ENCODE data around the gene FRMD4A. TPM values are rescaled to one million over a fixed set of nuclear protein-coding genes. Genes with fewer than 3 reads are reported as not detected.

FRMD4A gene
- total RNA-seq, 4 donors from 2014 or later, result 4.0 to 12.7 (median 5.6) TPM

- no peaks in the 10 kb centered on the region for H3K27me3 ChIP-seq
- H3K27ac ChIP-seq, result no peak overlapping the region
- no peak overlapping the region for H3K4me3 ChIP-seq
- intact Hi-C loops (cut with DNase I; ENCODE audit: low total_unique reads) (no loop called here), in situ Hi-C loops (cut with MboI; ENCODE audit: low pct_ligation_motif_present in 1 of 4, low pct_unique_long_range_greater_than_20kb in 1 of 4, low sequenced_read_pairs in 3 of 4) (no loop called here)
- WGBS, 2 donors (ENCODE audit: low coverage in 1 of 2), result 60 to 82% methylated on average over 2 of the region's 2 CpGs
- H3K9me3 ChIP-seq, result no peaks in the 10 kb centered on the region
- DNase-seq, result no peak
- TF ChIP-seq EP300 (IDR thresholded peaks at IDR 0.05; ENCODE audit: low read depth) (no peak), POLR2AphosphoS5 (IDR thresholded peaks at IDR 0.05) (no peak), POLR2A (IDR thresholded peaks at IDR 0.05) (no peak)
- TF ChIP-seq, protein P1, sequence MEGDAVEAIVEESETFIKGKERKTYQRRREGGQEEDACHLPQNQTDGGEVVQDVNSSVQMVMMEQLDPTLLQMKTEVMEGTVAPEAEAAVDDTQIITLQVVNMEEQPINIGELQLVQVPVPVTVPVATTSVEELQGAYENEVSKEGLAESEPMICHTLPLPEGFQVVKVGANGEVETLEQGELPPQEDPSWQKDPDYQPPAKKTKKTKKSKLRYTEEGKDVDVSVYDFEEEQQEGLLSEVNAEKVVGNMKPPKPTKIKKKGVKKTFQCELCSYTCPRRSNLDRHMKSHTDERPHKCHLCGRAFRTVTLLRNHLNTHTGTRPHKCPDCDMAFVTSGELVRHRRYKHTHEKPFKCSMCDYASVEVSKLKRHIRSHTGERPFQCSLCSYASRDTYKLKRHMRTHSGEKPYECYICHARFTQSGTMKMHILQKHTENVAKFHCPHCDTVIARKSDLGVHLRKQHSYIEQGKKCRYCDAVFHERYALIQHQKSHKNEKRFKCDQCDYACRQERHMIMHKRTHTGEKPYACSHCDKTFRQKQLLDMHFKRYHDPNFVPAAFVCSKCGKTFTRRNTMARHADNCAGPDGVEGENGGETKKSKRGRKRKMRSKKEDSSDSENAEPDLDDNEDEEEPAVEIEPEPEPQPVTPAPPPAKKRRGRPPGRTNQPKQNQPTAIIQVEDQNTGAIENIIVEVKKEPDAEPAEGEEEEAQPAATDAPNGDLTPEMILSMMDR (IDR thresholded peaks at IDR 0.05), result no peak
- no peaks in the 10 kb centered on the region for H3K4me1 ChIP-seq
- no peaks in the 10 kb centered on the region for H3K36me3 ChIP-seq
These were observed 209.9 kb downstream of the FRMD4A start for GRCh38 chr10:14120812-14121211.

GRCh38 chr10:14118953-14119352 is 211.8 kb downstream of the FRMD4A start:
- Histone ChIP-seq H3K4me3 (no peak overlapping the region), H3K27me3 (no peaks in the 10 kb centered on the region), H3K36me3 (no peaks in the 10 kb centered on the region), H3K4me1 (no peaks in the 10 kb centered on the region), H3K9me3 (no peaks in the 10 kb centered on the region), H3K27ac (no peak overlapping the region)
- no peak for TF ChIP-seq EP300 (IDR thresholded peaks at IDR 0.05; ENCODE audit: low read depth)
- TF ChIP-seq, protein P1 (IDR thresholded peaks at IDR 0.05), result no peak
- TF ChIP-seq POLR2AphosphoS5 (IDR thresholded peaks at IDR 0.05), result no peak
- no peak for TF ChIP-seq POLR2A (IDR thresholded peaks at IDR 0.05)
- in situ Hi-C loops (cut with MboI; ENCODE audit: low pct_ligation_motif_present in 1 of 4, low pct_unique_long_range_greater_than_20kb in 1 of 4, low sequenced_read_pairs in 3 of 4) (no loop called here), intact Hi-C loops (cut with DNase I; ENCODE audit: low total_unique reads) (loop anchor here (5.0 kb wide), 1 partner anchor 742 kb away; no protein-coding TSS in a partner anchor)
- WGBS, 2 donors (ENCODE audit: low coverage in 1 of 2), result 60 to 82% methylated on average over 1 to 4 of the region's 4 CpGs
- DNase-seq, result no peak

DNA sequence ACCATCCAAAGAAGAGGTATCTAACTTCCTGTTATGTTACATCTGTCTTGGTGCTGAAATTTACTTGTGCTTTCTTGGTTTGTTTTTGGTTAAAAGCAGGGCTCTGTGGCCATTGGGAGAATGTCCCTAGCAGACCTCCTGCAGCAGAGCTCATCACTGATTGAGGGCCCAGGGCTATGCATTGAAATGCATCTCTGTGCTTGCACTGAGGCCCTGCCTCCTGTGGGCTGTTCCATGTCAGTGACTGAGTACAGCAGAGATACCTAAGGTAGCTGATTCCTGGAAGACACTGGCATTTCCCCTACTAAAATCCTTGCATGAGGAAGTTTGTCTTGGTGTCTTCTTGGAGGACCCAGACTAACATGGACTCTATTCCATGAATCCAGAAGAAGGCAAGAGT is 213.9 kb downstream of the FRMD4A start:
- H3K27me3 ChIP-seq, result no peaks in the 10 kb centered on the region
- no peak overlapping the region for H3K4me3 ChIP-seq
- no peaks in the 10 kb centered on the region for H3K4me1 ChIP-seq
- intact Hi-C loops (cut with DNase I; ENCODE audit: low total_unique reads), result loop anchor here (5.0 kb wide), 1 partner anchor 740 kb away; no protein-coding TSS in a partner anchor
- no peak overlapping the region for H3K27ac ChIP-seq
- no peaks in the 10 kb centered on the region for H3K9me3 ChIP-seq
- TF ChIP-seq POLR2A (IDR thresholded peaks at IDR 0.05) (no peak), POLR2AphosphoS5 (IDR thresholded peaks at IDR 0.05) (no peak), EP300 (IDR thresholded peaks at IDR 0.05; ENCODE audit: low read depth) (no peak)
- TF ChIP-seq, protein P1 (IDR thresholded peaks at IDR 0.05), result no peak
- DNase-seq, result no peak
- H3K36me3 ChIP-seq, result no peaks in the 10 kb centered on the region
- in situ Hi-C loops (cut with MboI; ENCODE audit: low pct_ligation_motif_present in 1 of 4, low pct_unique_long_range_greater_than_20kb in 1 of 4, low sequenced_read_pairs in 3 of 4), result no loop called here

DNA sequence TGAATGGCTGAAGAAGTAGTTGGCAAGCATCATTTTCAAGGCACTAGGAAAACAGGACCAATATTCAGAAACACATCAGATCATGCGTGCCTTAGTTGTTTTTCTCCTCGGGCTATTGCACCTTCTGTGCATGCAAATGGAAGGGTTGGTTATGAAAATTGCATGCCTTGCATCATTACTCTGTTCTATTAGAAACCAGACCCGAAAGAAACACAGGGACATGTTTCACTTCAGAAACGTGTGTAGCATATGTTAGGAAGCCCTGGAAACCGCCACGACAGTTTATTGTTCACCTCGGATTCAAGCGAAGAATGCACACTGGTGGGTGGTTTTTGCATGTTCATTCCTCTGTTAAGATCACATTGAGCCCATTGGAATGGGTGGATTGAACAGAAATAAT is 214.7 kb downstream of the FRMD4A start:
- Histone ChIP-seq H3K4me3 (no peak overlapping the region), H3K27ac (no peak overlapping the region), H3K4me1 (no peaks in the 10 kb centered on the region), H3K9me3 (no peaks in the 10 kb centered on the region), H3K36me3 (no peaks in the 10 kb centered on the region), H3K27me3 (no peaks in the 10 kb centered on the region)
- in situ Hi-C loops (cut with MboI; ENCODE audit: low pct_ligation_motif_present in 1 of 4, low pct_unique_long_range_greater_than_20kb in 1 of 4, low sequenced_read_pairs in 3 of 4) (no loop called here), intact Hi-C loops (cut with DNase I; ENCODE audit: low total_unique reads) (loop anchor here (5.0 kb wide), 1 partner anchor 739 kb away; no protein-coding TSS in a partner anchor)
- TF ChIP-seq POLR2AphosphoS5 (IDR thresholded peaks at IDR 0.05), result no peak
- no peak for TF ChIP-seq EP300 (IDR thresholded peaks at IDR 0.05; ENCODE audit: low read depth)
- TF ChIP-seq, protein P1 (IDR thresholded peaks at IDR 0.05), result no peak
- no peak for TF ChIP-seq POLR2A (IDR thresholded peaks at IDR 0.05)
- WGBS, 2 donors (ENCODE audit: low coverage in 1 of 2), result 80 to 83% methylated on average over 3 to 8 of the region's 8 CpGs
- DNase-seq, result no peak
